Motor neuron (in vitro differentiated cells): ENCODE measurements around the gene BLOC1S4. TPM values are rescaled to one million over a fixed set of nuclear protein-coding genes. Genes with fewer than 3 reads are reported as not detected.
A peak's percentile ranks its signal among the peaks of the same experiment; 100 is the strongest.

ENCODE experiments used
- ATAC-seq, 8 experiments: fragments of 200-7000 bp; cut with Tn5 transposase; replicated peaks in 6 of 8; 2 replicates each; pipeline ENCODE4 v1.8.0; 2021; ENCODE audit warnings: mild to moderate bottlenecking in 8 of 8, moderate library complexity in 8 of 8
- H3K27ac ChIP-seq, 2 donors: fragments of 250-450 bp; sonication (Bioruptor Pico); 2 replicates each; pipeline ENCODE4 v1.9.0; 2021; ENCODE audit warnings: antibody characterized with exemption in 2 of 2, mild to moderate bottlenecking in 2 of 2, moderate library complexity in 1 of 2
- H3K4me1 ChIP-seq, 2 donors: fragments of 250-450 bp; sonication (Bioruptor Pico); replicated peaks in 1 of 2; 2 replicates each; pipeline ENCODE4 v1.6.1; 2021; ENCODE audit warnings: antibody characterized with exemption in 2 of 2, mild to moderate bottlenecking in 2 of 2, moderate library complexity in 1 of 2
- H3K4me3 ChIP-seq, 5 donors: fragments of 250-450 bp; sonication (Bioruptor Pico); 2 replicates each; pipeline ENCODE4 v1.9.0; 2021; ENCODE audit warnings: antibody characterized with exemption in 5 of 5, mild to moderate bottlenecking in 5 of 5, moderate library complexity in 4 of 5
- WGBS, 10 experiments: fragments of 450-650 bp; shearing (Covaris generic); methylation state at CpG; one replicate each; pipeline ENCODE4 v1.0.0; 2022; 5-methylcytosine and 5-hydroxymethylcytosine counted together
- in situ Hi-C, 9 experiments: fragments of 400-800 bp; cut with MboI; loops; one replicate each; pipeline ENCODE4 v1.15.0; 2021; ENCODE audit warnings: low sequenced_read_pairs in 9 of 9, low pct_unique_long_range_greater_than_20kb in 2 of 9; ENCODE audit not compliant: unreplicated experiment in 9 of 9
- total RNA-seq, 8 experiments: library from RNA; unstranded; fragments of 300-600 nt; gene quantifications; 2 replicates each; pipeline versions ENCODE4 v1.2.3 to v1.2.4, GENCODE V29; 2022

BLOC1S4 gene
- total RNA-seq, 8 experiments from 2014 or later = 11.6 to 23.0 (median 14.6) TPM

- Histone ChIP-seq H3K4me3 (no peak overlapping the region), H3K27ac (no peak overlapping the region), H3K4me1 (peaks cover 2 to 3% of the 10 kb centered on the region in 2 donors)
- ATAC-seq = no peak
- WGBS, 10 experiments = 80 to 100% (median 92%) methylated on average over 1 to 4 of the region's 16 CpGs; no CpG with 5 or more reads in 5 of the 10 experiments
- in situ Hi-C loops = no loop called here
Observed at GRCh38 chr4:6694177-6694901, 21.6 kb upstream of the BLOC1S4 start.

DNA sequence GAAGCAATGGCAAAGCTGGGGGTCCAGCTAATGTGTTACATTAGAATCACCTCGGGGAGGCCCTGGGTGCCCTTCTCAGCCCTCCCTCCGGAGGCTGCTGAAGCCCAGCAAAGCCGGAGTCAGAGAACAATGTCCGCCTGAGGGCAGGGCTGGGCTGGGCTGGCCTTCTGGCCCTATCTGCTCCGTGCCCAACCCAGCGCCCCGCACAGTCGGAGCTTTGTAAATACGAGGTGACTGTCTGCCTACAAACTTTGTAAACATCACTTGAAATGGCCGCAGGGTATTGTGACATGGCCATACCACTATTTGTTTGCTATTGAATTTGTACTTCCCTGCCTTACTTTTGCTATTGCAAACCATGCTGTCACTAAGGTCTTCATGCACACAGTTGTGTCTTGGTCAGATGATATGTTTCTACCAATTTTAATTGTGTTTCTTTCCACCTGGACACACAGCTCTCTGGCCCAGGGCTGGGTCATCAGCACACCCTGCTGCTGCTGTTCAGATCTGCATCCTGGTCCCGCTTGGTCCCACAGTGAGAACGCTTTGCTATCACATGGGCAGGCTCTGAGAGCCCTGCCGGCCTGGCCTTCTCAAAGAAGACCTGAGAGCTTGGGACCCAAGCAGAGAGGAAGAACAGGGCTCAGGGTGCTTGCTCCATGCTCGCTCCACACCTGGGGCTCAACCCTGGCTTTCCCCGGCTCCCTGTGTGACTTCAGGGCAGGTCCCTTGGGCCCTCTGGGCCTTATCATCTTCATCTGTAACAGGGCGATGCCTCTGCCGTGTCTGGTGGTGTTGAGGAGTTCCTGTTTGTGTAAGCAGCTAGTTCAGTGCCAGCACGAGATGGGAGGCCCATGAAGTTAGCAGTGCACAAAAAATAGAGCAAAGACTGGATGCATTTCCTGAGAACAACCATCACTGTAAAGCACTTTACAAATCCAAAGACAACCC is 20.0 kb upstream of the BLOC1S4 start:
- no peak overlapping the region for H3K27ac ChIP-seq
- peak in 3 of 8 experiments; percentile 13 to 62 (median 27) for ATAC-seq
- no peak overlapping the region for H3K4me3 ChIP-seq
- 44 to 93% (median 75%) methylated on average over 3 to 15 of the region's 18 CpGs; no CpG with 5 or more reads in 3 of the 10 experiments for WGBS, 10 experiments
- H3K4me1 ChIP-seq = no peaks in the 10 kb centered on the region
- in situ Hi-C loops = no loop called here

- no peak for ATAC-seq
- Histone ChIP-seq H3K27ac (no peak overlapping the region), H3K4me3 (no peak overlapping the region), H3K4me1 (no peaks in the 10 kb centered on the region)
- WGBS, 10 experiments = 50 to 100% (median 91%) methylated on average over 2 to 7 of the region's 8 CpGs; no CpG with 5 or more reads in 4 of the 10 experiments
- in situ Hi-C loops = no loop called here
Observed at GRCh38 chr4:6696611-6697010, 19.4 kb upstream of the BLOC1S4 start.

DNA sequence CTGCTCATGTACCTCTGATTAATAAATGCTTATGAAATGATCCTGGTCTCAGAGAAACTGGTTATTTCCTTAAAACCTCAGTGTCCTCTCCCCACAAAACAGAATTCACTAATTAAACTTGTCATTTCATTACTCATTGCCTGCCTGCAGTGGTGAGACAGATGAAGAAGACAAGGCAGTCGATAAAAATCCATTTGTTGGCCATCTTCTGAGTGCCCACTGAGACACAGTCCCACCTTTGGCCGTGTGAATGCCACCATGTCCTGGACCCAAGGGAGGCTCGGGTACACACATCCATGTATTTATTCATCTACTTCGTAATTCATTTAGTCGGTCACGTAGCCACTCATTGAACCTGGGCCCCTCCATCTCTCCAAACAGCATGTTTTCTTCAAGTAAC is 18.8 kb upstream of the BLOC1S4 start:
- Histone ChIP-seq H3K4me3 (no peak overlapping the region), H3K27ac (no peak overlapping the region), H3K4me1 (no peaks in the 10 kb centered on the region)
- in situ Hi-C loops = no loop called here
- WGBS, 10 experiments = 75 to 100% (median 94%) methylated on average over 1 to 6 of the region's 6 CpGs; no CpG with 5 or more reads in 3 of the 10 experiments
- ATAC-seq = no peak

GRCh38 chr4:6699388-6699787 is 16.6 kb upstream of the BLOC1S4 start:
- no peak overlapping the region for H3K27ac ChIP-seq
- in situ Hi-C loops = no loop called here
- no peak for ATAC-seq
- 50 to 100% (median 81%) methylated on average over 1 to 5 of the region's 5 CpGs; no CpG with 5 or more reads in 2 of the 10 experiments for WGBS, 10 experiments
- no peak overlapping the region for H3K4me3 ChIP-seq
- no peaks in the 10 kb centered on the region for H3K4me1 ChIP-seq

GRCh38 chr4:6699903-6700302 is 16.1 kb upstream of the BLOC1S4 start:
- H3K4me3 ChIP-seq = no peak overlapping the region
- no peak for ATAC-seq
- H3K27ac ChIP-seq = no peak overlapping the region
- WGBS, 10 experiments = 75 to 100% (median 100%) methylated on average over 1 of the region's 1 CpG; no CpG with 5 or more reads in 3 of the 10 experiments
- no peaks in the 10 kb centered on the region for H3K4me1 ChIP-seq
- in situ Hi-C loops = loop anchor here in 6 of 9 experiments (25.0 kb wide), 4 partner anchors 187 to 387 kb away; partner anchors contain the start of genes GRPEL1 (in 3 of the 6) and TADA2B (in 1 of the 6)

- in situ Hi-C loops = loop anchor here in 6 of 9 experiments (25.0 kb wide), 4 partner anchors 186 to 386 kb away; partner anchors contain the start of genes GRPEL1 (in 3 of the 6) and TADA2B (in 1 of the 6)
- no peak overlapping the region for H3K27ac ChIP-seq
- no peak for ATAC-seq
- 42 to 100% (median 84%) methylated on average over 1 to 10 of the region's 13 CpGs; no CpG with 5 or more reads in 4 of the 10 experiments for WGBS, 10 experiments
- no peak overlapping the region for H3K4me3 ChIP-seq
- peaks cover 0 to 1% of the 10 kb centered on the region in 2 donors for H3K4me1 ChIP-seq
Observed at GRCh38 chr4:6701371-6701770, 14.6 kb upstream of the BLOC1S4 start.

DNA sequence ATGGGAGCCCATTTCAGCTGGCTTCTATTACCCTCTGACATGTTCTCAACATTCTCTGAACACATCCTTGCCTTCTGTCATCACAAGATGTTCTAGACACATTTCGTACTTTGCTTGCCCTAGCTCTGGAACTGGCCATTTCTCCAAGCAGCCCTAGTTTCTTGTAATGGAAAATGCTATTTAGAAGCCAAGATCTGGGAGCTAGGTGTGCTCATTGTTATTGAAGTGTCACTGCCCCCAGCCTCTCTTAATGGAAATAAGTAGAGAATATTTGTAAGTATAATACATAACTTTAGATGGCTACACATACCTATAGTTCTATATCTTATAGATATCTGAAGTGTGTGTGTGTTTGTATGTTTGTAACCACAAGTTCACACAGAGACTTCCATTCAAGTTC is 13.2 kb upstream of the BLOC1S4 start:
- Histone ChIP-seq H3K4me1 (peaks cover 10 to 12% of the 10 kb centered on the region in 2 donors), H3K4me3 (no peak overlapping the region), H3K27ac (no peak overlapping the region)
- ATAC-seq = no peak
- WGBS, 10 experiments = 0% methylated on average over 1 of the region's 1 CpG; no CpG with 5 or more reads in 4 of the 10 experiments
- in situ Hi-C loops = loop anchor here in 6 of 9 experiments (25.0 kb wide), 4 partner anchors 185 to 385 kb away; partner anchors contain the start of genes GRPEL1 (in 3 of the 6) and TADA2B (in 1 of the 6)

DNA sequence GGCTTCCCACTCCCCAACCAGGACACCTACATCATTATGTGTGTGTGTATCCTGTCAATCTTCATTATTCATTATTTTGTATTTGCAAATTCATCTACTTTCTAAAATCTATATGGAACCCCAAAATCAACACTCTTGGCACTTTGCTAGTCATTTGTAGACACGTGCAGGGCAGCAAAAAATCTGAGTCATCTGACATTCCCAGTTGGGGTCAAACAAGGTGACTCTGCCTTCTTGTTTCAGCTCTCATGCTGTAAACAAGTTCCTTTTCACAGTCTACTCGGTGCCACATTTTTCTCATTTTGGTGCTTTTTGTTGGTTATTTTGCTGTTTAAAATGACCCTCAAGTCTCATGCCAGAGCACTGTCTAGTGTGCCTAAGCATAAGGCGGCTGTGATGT is 12.2 kb upstream of the BLOC1S4 start:
- in situ Hi-C loops = loop anchor here in 6 of 9 experiments (25.0 kb wide), 4 partner anchors 184 to 384 kb away; partner anchors contain the start of genes GRPEL1 (in 3 of the 6) and TADA2B (in 1 of the 6)
- Histone ChIP-seq H3K27ac (no peak overlapping the region), H3K4me1 (peaks cover 14 to 18% of the 10 kb centered on the region in 2 donors), H3K4me3 (no peak overlapping the region)
- WGBS, 10 experiments = 23 to 100% (median 79%) methylated on average over 1 to 3 of the region's 3 CpGs; no CpG with 5 or more reads in 2 of the 10 experiments
- no peak for ATAC-seq

DNA sequence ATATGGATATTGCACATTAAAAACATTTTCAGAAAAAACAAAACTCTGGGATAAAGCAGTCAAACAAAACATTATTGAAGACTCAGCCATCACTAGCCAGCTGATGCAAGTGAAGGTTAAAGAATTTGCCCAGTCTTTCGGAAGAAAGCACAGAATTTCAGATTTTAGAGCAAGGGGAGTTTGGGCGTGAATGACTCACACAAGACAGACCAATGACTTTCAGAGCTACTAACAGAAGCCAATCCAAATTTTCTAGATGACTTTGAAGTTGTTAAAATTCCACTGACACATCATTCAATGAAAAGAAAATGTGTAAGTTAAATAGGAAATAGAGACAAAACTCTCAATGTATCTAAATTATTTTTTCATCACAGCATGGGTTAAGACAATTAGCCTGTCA is 10.3 kb upstream of the BLOC1S4 start:
- no peak for ATAC-seq
- no peak overlapping the region for H3K27ac ChIP-seq
- no peak overlapping the region for H3K4me3 ChIP-seq
- WGBS, 10 experiments = 80 to 100% (median 91%) methylated on average over 1 to 2 of the region's 2 CpGs; no CpG with 5 or more reads in 1 of the 10 experiments
- in situ Hi-C loops = loop anchor here in 6 of 9 experiments (25.0 kb wide), 4 partner anchors 182 to 382 kb away; partner anchors contain the start of genes GRPEL1 (in 3 of the 6) and TADA2B (in 1 of the 6)
- H3K4me1 ChIP-seq = peaks cover 14 to 18% of the 10 kb centered on the region in 2 donors

DNA sequence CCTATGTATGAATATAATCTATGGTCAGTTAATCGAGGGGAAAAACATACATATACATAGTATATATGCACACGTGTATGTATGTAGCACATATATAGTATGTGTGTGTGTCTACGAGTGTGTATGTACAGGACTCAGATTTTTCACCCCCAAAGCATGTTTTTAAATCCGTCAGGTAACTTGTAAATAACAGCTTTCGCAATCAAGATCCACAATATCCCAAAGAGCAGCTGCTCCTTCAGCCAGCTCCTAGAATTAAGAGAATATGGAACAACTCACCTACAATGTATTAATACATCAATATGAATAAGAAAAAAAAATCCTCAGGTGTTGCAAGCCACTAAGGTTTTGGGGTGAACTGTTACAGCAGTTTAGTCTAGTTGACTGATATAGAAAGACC is 9.8 kb upstream of the BLOC1S4 start:
- 85 to 100% (median 96%) methylated on average over 1 to 5 of the region's 5 CpGs; no CpG with 5 or more reads in 1 of the 10 experiments for WGBS, 10 experiments
- H3K4me1 ChIP-seq = peaks cover 14 to 18% of the 10 kb centered on the region in 2 donors
- H3K4me3 ChIP-seq = no peak overlapping the region
- H3K27ac ChIP-seq = no peak overlapping the region
- ATAC-seq = no peak
- in situ Hi-C loops = loop anchor here in 6 of 9 experiments (25.0 kb wide), 4 partner anchors 181 to 381 kb away; partner anchors contain the start of genes GRPEL1 (in 3 of the 6) and TADA2B (in 1 of the 6)
